IMR-90 (cell line): Measurements from ENCODE around the gene CEACAM8. TPM values are rescaled to one million over a fixed set of nuclear protein-coding genes. Genes with fewer than 3 reads are reported as not detected.
A peak's percentile ranks its signal among the peaks of the same experiment; 100 is the strongest.

Experiments
- ATAC-seq: fragments of 200-7000 bp; cut with Tn5 transposase; 2 replicates; pipeline ENCODE4 v1.9.1; 2020; ENCODE audit warnings: low read depth, mild to moderate bottlenecking, moderate library complexity
- BruUV-seq: library from RNA; stranded (reverse); fragments of 400-500 nt; replicated peaks from 2 replicates; lab custom pipeline; 2021; lab: Mats Ljungman, UMichigan
- CTCF ChIA-PET: fragments of 300-600 bp; formaldehyde crosslinking; extraction: SDS; loops from one replicate; lab custom pipeline; 2021; ENCODE audit warnings: antibody characterized with exemption; lab: Yijun Ruan, JAX
- POLR2A ChIA-PET: fragments of 300-600 bp; sonication (Branson Sonifier 250); formaldehyde crosslinking; loops from one replicate; lab custom pipeline; 2022; ENCODE audit warnings: antibody characterized with exemption; ENCODE audit not compliant: unreplicated experiment; lab: Charles Lee
- DNase-seq: peaks from one replicate; pipeline ENCODE4 v3.0.0; 2013
- H2AFZ ChIP-seq: replicated peaks from 2 replicates; pipeline ENCODE3; 2013; ENCODE audit warnings: low read length, mild to moderate bottlenecking; ENCODE audit not compliant: poor library complexity
- H2AK5ac ChIP-seq: 2 replicates; pipeline ENCODE4 v1.6.1; 2013; ENCODE audit warnings: low read depth, low read length, inconsistent platforms
- H2AK9ac ChIP-seq: replicated peaks from 2 replicates; pipeline ENCODE3; 2013; ENCODE audit warnings: mild to moderate bottlenecking, low read depth, low read length, moderate library complexity; ENCODE audit not compliant: poor library complexity
- H2BK120ac ChIP-seq: 2 replicates; pipeline ENCODE4 v1.6.1; 2013; ENCODE audit warnings: low read depth, low read length, inconsistent platforms
- H2BK15ac ChIP-seq: 3 replicates; pipeline ENCODE4 v1.6.1; 2013; ENCODE audit warnings: low read depth, low read length, inconsistent platforms
- H2BK20ac ChIP-seq: 2 replicates; pipeline ENCODE4 v1.6.1; 2013; ENCODE audit warnings: low read depth, mild to moderate bottlenecking, inconsistent platforms, low read length, moderate library complexity
- H2BK5ac ChIP-seq: 2 replicates; pipeline ENCODE4 v1.6.1; 2013; ENCODE audit warnings: mild to moderate bottlenecking, low read depth, low read length, inconsistent platforms; ENCODE audit not compliant: poor library complexity, severe bottlenecking
- H3K14ac ChIP-seq: replicated peaks from 2 replicates; pipeline ENCODE4 v1.6.1; 2013; ENCODE audit warnings: low read depth, low read length, inconsistent platforms
- H3K18ac ChIP-seq: 2 replicates; pipeline ENCODE4 v1.6.1; 2013; ENCODE audit warnings: low read depth, low read length, control low read depth
- H3K23ac ChIP-seq: 2 replicates; pipeline ENCODE4 v1.6.1; 2013; ENCODE audit warnings: low read depth, low read length, inconsistent platforms
- H3K27ac ChIP-seq: 2 replicates; pipeline ENCODE4 v1.5.1; 2013; ENCODE audit warnings: mild to moderate bottlenecking, control low read depth, low read length; ENCODE audit not compliant: insufficient read depth
- H3K27me3 ChIP-seq: 2 replicates; pipeline ENCODE4 v1.6.1; 2013; ENCODE audit warnings: low read length; ENCODE audit not compliant: control insufficient read depth, insufficient read depth
- H3K36me3 ChIP-seq: 2 replicates; pipeline ENCODE4 v1.6.1; 2013; ENCODE audit warnings: low read length, mixed read lengths; ENCODE audit not compliant: control insufficient read depth, insufficient read depth
- H3K4ac ChIP-seq: 2 replicates; pipeline ENCODE4 v1.6.1; 2013; ENCODE audit warnings: low read depth, low read length, inconsistent platforms
- H3K4me1 ChIP-seq: 2 replicates; pipeline ENCODE4 v1.6.1; 2013; ENCODE audit warnings: low read length, mixed read lengths; ENCODE audit not compliant: control insufficient read depth, insufficient read depth
- H3K4me2 ChIP-seq: 2 replicates; pipeline ENCODE4 v1.6.1; 2013; ENCODE audit warnings: low read depth, mild to moderate bottlenecking, control low read depth, low read length, moderate library complexity
- H3K4me3 ChIP-seq: 2 replicates; pipeline ENCODE4 v1.5.1; 2013; ENCODE audit warnings: low read depth, mild to moderate bottlenecking, control low read depth, low read length, moderate library complexity; ENCODE audit not compliant: insufficient read depth
- H3K56ac ChIP-seq: 2 replicates; pipeline ENCODE4 v1.6.1; 2013; ENCODE audit warnings: low read length, inconsistent platforms; ENCODE audit not compliant: insufficient read depth; ENCODE audit errors: extremely low read depth
- H3K79me1 ChIP-seq, 2 experiments: 2 replicates each; pipeline ENCODE4 v1.6.1; 2013; ENCODE audit warnings: low read length in 2 of 2, inconsistent platforms in 1 of 2, low read depth in 1 of 2
- H3K9ac ChIP-seq: 2 replicates; pipeline ENCODE4 v1.6.1; 2013; ENCODE audit warnings: low read depth, low read length, control low read depth
- H3K9me1 ChIP-seq: 2 replicates; pipeline ENCODE4 v1.6.1; 2013; ENCODE audit warnings: low read length, inconsistent platforms; ENCODE audit not compliant: insufficient read depth
- H3K9me3 ChIP-seq: 2 replicates; pipeline ENCODE4 v1.6.1; 2013; ENCODE audit warnings: low read length; ENCODE audit not compliant: control insufficient read depth, insufficient read depth
- H4K20me1 ChIP-seq: 2 replicates; pipeline ENCODE4 v1.6.1; 2013; ENCODE audit warnings: low read length, inconsistent platforms; ENCODE audit not compliant: insufficient read depth
- H4K5ac ChIP-seq: 2 replicates; pipeline ENCODE4 v1.6.1; 2013; ENCODE audit warnings: mild to moderate bottlenecking, low read depth, low read length, control low read depth
- H4K8ac ChIP-seq, 2 experiments: 2 replicates each; pipeline ENCODE4 v1.6.1; 2013; ENCODE audit warnings: low read depth in 2 of 2, low read length in 2 of 2, control low read depth in 1 of 2, inconsistent platforms in 1 of 2
- H4K91ac ChIP-seq: 2 replicates; pipeline ENCODE4 v1.6.1; 2013; ENCODE audit warnings: low read depth, low read length, inconsistent platforms; ENCODE audit not compliant: insufficient read depth
- BHLHE40 ChIP-seq: fragments of 150-350 bp; IDR thresholded peaks from 2 replicates; pipeline ENCODE4 v1.6.1; 2016; ENCODE audit warnings: mild to moderate bottlenecking, low read depth, low read length
- CEBPB ChIP-seq: IDR thresholded peaks from 2 replicates; pipeline ENCODE4 v1.6.1; 2012; ENCODE audit warnings: low read depth, low read length, improper control_type of control experiment
- CHD1 ChIP-seq: IDR thresholded peaks from 2 replicates; pipeline ENCODE4 v1.6.1; 2012; ENCODE audit warnings: low read depth, low read length, improper control_type of control experiment
- FOS ChIP-seq: fragments of 150-350 bp; IDR thresholded peaks from 2 replicates; pipeline ENCODE4 v1.6.1; 2016; ENCODE audit warnings: low read depth, low read length
- MAFK ChIP-seq: IDR thresholded peaks from 2 replicates; pipeline ENCODE4 v1.6.1; 2012; ENCODE audit warnings: low read depth, low read length, improper control_type of control experiment
- MAZ ChIP-seq: IDR thresholded peaks from 2 replicates; pipeline ENCODE4 v1.6.1; 2012; ENCODE audit warnings: low read depth, mild to moderate bottlenecking, low read length, improper control_type of control experiment, moderate library complexity, borderline replicate concordance
- MXI1 ChIP-seq: IDR thresholded peaks from 2 replicates; pipeline ENCODE4 v1.6.1; 2012; ENCODE audit warnings: low read depth, mild to moderate bottlenecking, low read length, moderate library complexity, borderline replicate concordance
- NFE2L2 ChIP-seq: fragments of 150-350 bp; IDR thresholded peaks from 2 replicates; pipeline ENCODE4 v1.6.1; 2016; ENCODE audit warnings: low read depth, mild to moderate bottlenecking, low read length
- POLR2A ChIP-seq: IDR thresholded peaks from 2 replicates; pipeline ENCODE4 v1.6.1; 2012; ENCODE audit warnings: mild to moderate bottlenecking, low read depth, low read length
- RAD21 ChIP-seq: IDR thresholded peaks from 2 replicates; pipeline ENCODE4 v1.6.1; 2012; ENCODE audit warnings: low read length, improper control_type of control experiment
- RCOR1 ChIP-seq: IDR thresholded peaks from 2 replicates; pipeline ENCODE4 v1.6.1; 2012; ENCODE audit warnings: mild to moderate bottlenecking, low read length, improper control_type of control experiment; ENCODE audit not compliant: insufficient replicate concordance
- RFX5 ChIP-seq: IDR thresholded peaks from 2 replicates; pipeline ENCODE4 v1.8.0; 2012; ENCODE audit warnings: low read depth, mild to moderate bottlenecking, low read length, moderate library complexity
- SMC3 ChIP-seq: fragments of 150-350 bp; IDR thresholded peaks from 2 replicates; pipeline ENCODE4 v1.6.1; 2016; ENCODE audit warnings: low read depth, mild to moderate bottlenecking, antibody characterized with exemption, low read length, moderate library complexity
- WGBS, 2 experiments: methylation state at CpG; one replicate each; pipeline versions ENCODE4 v1.1.5 to v1.1.7; 2013; ENCODE audit warnings: missing lambda C conversion rate in 2 of 2; ENCODE audit not compliant: insufficient read length in 1 of 2; ENCODE audit errors: extremely low coverage in 2 of 2; 5-methylcytosine and 5-hydroxymethylcytosine counted together
- dilution Hi-C: fragments of 300-500 bp; cut with HindIII; formaldehyde crosslinking; loops from one replicate; pipeline ENCODE4 v1.14.3; 2018; ENCODE audit warnings: low sequenced_read_pairs; ENCODE audit not compliant: unreplicated experiment
- in situ Hi-C: fragments of 300-500 bp; cut with MboI; formaldehyde crosslinking; loops from 3 replicates; pipeline ENCODE4 v1.14.3; 2019; ENCODE audit warnings: low sequenced_read_pairs, inconsistent platforms, mixed read lengths
- intact Hi-C: fragments of 100-400 bp; cut with micrococcal nuclease; formaldehyde crosslinking; loops from 2 replicates; pipeline ENCODE4 v1.10.0; 2022
- polyA plus RNA-seq, 3 experiments: library from polyadenylated mRNA; depleted of rRNA; stranded (reverse); fragments of >200 nt; gene quantifications; 2 replicates each; pipeline ENCODE4 v1.2.3, GENCODE V29; 2012; ENCODE audit warnings: low replicate concordance in 1 of 3
- total RNA-seq: library from RNA; depleted of rRNA; stranded (reverse); fragments of >200 nt; gene quantifications from 2 replicates; pipeline ENCODE4 v1.2.3, GENCODE V29; 2012
- TF ChIP-seq, protein P1 (sequence below): fragments of 150-350 bp; IDR thresholded peaks from 2 replicates; pipeline ENCODE4 v1.6.1; 2016; ENCODE audit warnings: low read depth, mild to moderate bottlenecking, low read length, moderate library complexity, borderline replicate concordance
- TF ChIP-seq, protein P2 (sequence below): conservative IDR thresholded peaks from 2 replicates; pipeline ENCODE4 v1.5.1; 2012; ENCODE audit warnings: mild to moderate bottlenecking, low read depth, low read length, improper control_type of control experiment

CEACAM8 gene
- total and polyA plus RNA-seq, 2 of the 4 experiments (the other 2 are of a cell fraction): not detected

DNA sequence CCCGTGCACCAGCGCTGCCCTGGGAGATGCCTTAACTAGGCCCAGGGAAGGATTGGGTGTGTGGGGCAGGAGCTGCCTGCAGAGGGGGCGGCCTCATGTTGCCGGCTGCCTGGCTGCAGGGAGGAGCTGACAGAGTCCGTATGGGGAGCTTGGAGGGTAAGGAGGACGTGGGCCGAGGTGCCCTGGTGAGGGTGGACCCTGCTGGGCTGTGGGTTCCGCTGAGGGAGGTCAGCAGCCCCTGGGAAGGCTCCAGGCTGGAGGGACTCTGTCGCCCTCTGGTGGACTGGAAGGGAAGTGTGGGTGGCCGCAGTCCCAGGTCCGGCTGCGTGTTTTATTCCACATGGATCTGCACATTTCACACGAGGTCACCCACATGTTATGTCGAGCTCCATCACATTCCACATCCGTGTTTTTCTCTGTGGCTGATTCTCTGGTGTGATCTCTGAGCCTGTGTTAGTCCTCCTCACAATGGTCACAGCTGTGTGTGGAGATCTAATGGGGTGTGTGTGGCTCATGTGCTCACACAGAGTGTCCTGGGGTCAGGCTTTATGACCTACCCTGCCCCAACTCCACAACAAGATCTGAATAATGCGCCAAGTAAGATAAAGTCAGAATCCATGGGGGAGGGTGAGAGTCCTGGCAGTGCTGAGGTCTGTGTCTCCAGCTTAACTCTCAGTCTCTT, 1.8 kb upstream of the CEACAM8 start:
- no TSS peak for BruUV-seq
- Histone ChIP-seq H3K9me1 (0 out of 2 replicates have a peak, but pooled peaks cover 1% of the 10 kb centered on the region), H2BK5ac (no peak overlapping the region), H2AFZ (no peak overlapping the region), H2AK5ac (no peak overlapping the region), H4K8ac (no peak overlapping the region), H2BK20ac (no peak overlapping the region), H3K36me3 (no peaks in the 10 kb centered on the region), H3K9me3 (no peaks in the 10 kb centered on the region), H3K18ac (no peak overlapping the region), H3K79me1 (no peaks in the 10 kb centered on the region), H3K4me2 (no peak overlapping the region), H3K56ac (no peak overlapping the region), H3K14ac (no peak overlapping the region), H3K27me3 (peaks cover 13% of the 10 kb centered on the region), H4K5ac (no peak overlapping the region), H2BK120ac (no peak overlapping the region), H2BK15ac (no peak overlapping the region), H2AK9ac (peak overlapping the region; percentile 51), H3K4me3 (no peak overlapping the region), H3K4ac (no peak overlapping the region), H3K23ac (no peak overlapping the region), H3K9ac (no peak overlapping the region), H3K4me1 (no peaks in the 10 kb centered on the region), H4K20me1 (no peaks in the 10 kb centered on the region), H4K91ac (no peak overlapping the region), H3K27ac (no peak overlapping the region)
- peak; percentile 85 for ATAC-seq
- in situ Hi-C loops: no loop called here
- intact Hi-C loops: no loop called here
- ChIA-PET CTCF (interaction anchor here (0.8 to 1.3 kb wide), 3 partner anchors 10 to 145 kb away, joined by 3 to 4 read pairs (median 3); no protein-coding TSS in a partner anchor), POLR2A (no interaction called here)
- 40% methylated on average over 5 of the region's 16 CpGs; no CpG with 5 or more reads in 1 of the 2 experiments for WGBS, 2 experiments
- dilution Hi-C loops: no loop called here
- no peak for DNase-seq
- TF ChIP-seq CEBPB (no peak), MAFK (no peak), MXI1 (no peak), RAD21 (peak; percentile 43), FOS (no peak), RCOR1 (no peak), SMC3 (peak; percentile 38; the same call in 1 of the 2 replicates), NFE2L2 (no peak), CHD1 (no peak), RFX5 (no peak), MAZ (no peak), BHLHE40 (no peak), POLR2A (no peak)
- TF ChIP-seq, protein P1, sequence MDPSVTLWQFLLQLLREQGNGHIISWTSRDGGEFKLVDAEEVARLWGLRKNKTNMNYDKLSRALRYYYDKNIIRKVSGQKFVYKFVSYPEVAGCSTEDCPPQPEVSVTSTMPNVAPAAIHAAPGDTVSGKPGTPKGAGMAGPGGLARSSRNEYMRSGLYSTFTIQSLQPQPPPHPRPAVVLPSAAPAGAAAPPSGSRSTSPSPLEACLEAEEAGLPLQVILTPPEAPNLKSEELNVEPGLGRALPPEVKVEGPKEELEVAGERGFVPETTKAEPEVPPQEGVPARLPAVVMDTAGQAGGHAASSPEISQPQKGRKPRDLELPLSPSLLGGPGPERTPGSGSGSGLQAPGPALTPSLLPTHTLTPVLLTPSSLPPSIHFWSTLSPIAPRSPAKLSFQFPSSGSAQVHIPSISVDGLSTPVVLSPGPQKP: no peak
- TF ChIP-seq, protein P2, sequence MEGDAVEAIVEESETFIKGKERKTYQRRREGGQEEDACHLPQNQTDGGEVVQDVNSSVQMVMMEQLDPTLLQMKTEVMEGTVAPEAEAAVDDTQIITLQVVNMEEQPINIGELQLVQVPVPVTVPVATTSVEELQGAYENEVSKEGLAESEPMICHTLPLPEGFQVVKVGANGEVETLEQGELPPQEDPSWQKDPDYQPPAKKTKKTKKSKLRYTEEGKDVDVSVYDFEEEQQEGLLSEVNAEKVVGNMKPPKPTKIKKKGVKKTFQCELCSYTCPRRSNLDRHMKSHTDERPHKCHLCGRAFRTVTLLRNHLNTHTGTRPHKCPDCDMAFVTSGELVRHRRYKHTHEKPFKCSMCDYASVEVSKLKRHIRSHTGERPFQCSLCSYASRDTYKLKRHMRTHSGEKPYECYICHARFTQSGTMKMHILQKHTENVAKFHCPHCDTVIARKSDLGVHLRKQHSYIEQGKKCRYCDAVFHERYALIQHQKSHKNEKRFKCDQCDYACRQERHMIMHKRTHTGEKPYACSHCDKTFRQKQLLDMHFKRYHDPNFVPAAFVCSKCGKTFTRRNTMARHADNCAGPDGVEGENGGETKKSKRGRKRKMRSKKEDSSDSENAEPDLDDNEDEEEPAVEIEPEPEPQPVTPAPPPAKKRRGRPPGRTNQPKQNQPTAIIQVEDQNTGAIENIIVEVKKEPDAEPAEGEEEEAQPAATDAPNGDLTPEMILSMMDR: peak; percentile 66
